Measurements from ENCODE around the gene TEKT5.
"Not testable (repeated sequence)": the region's sequence is repeated elsewhere in the genome, so short reads cannot be mapped to it uniquely, and the experiment has no call there.

TEKT5 gene

DNA sequence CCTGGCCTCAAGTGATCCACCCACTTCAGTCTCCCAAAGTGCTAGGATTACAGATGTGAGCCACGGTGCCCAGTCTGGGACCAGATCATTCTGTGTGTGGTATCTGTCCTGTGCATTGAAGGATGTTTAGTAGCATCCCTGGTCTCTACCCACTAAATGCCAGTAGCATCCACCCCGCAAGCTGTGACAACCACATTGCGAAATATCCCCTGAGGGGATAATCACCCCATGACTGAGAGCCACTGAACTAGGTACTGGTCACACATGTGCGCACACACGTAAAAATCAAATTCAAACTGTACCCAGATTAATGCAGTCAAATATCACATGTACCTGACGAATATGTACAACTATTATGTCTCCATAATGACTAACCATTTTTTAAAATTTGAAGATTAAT is 35.8 kb downstream of the TEKT5 start:
- DNase-seq (ENCODE audit: low spot score): no peak

GRCh38 chr16:10657925-10658324 is 36.8 kb downstream of the TEKT5 start:
- DNase-seq (ENCODE audit: low spot score): no peak

GRCh38 chr16:10656618-10657017 is 38.1 kb downstream of the TEKT5 start:
- no peak for DNase-seq (ENCODE audit: low spot score)

DNA sequence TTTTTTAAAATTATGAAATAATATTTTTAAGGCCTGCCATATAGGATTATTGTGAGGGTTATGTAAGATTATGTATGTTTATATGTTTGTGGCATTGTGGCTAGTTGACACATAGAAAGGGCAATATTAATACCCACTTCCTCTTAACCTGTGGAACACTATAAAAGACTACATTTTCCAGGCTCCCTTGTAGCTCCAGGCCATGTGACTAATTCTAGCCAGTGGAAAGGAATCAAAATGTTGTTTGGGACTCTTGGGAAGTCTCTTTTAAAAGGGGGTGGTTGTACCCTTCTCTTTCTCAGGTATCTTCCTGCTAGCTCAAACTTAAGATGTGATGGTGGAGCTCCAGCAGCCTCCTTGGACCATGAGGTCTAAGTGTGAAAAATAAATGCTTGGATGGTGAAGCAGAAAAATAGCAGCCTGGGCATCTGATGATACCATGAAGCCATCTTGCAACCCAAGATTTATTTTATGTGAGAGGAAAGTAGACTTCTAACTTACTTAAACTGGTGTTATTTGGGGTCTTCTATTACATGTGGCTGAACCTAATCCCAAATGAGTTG is 39.2 kb downstream of the TEKT5 start:
- DNase-seq (ENCODE audit: low spot score): no peak

- no peak for DNase-seq (ENCODE audit: low spot score)
These were observed 39.9 kb downstream of the TEKT5 start for GRCh38 chr16:10654592-10655414.

DNA sequence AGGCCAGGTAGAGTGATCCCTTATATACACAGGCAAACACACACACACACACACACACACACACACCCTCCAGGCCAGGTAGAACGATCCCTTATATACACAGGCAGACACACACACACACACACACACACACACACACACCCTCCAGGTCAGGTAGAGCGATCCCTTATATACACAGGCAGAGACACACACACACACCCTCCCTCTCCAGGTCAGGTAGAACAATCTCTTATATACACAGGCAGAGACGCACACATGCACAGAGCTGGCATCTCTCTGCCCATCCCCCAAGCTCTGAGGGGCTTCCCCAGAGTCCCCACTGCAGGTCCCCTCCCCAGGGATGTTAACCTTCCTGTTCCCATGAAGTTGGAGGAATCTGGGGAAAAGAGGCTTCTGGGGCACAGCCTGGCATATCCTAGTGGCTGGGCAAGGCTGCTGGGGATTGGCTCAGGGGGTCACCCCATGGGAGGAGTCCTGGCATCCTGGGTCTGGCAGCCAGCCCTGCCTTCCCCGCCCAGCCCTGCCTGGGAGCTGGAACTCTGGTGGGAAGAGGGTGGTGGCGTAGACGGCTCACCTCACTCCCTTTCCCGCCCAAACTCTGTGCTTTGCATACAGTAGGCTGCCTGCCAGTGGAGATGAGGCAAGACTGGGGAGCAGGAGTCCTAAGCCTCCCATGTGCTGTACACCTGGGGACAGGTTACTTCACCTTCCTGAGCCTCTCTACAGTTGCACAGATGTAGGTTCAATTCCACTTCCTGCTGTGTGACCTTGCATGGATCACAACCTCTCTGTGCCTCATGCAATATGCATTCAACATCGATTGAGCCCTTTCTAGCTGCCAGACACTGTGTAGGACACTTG is 41.8 kb downstream of the TEKT5 start:
- no peak for DNase-seq (ENCODE audit: low spot score)

DNA sequence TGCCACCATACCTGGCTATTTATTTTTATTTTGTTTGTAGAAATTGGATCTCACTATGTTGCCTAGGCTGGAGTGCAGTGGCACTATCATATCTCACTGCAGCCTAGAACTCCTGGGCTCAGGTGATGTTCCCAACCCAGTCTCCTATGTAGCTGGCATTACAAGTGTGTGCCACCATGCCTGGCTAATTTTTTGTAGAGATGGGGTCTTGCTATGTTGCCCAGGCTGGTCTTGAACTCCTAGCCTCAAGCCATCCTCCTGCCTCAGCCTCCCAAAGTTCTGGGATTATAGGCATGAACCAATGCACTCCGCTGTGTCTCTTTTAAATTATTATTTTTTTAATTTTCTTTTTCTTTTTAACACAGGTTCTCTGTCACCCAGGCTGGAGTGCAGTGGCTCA is 45.6 kb downstream of the TEKT5 start:
- not testable (repeated sequence) for DNase-seq (ENCODE audit: low spot score)

GRCh38 chr16:10647721-10648296 is 46.9 kb downstream of the TEKT5 start:
- no peak for DNase-seq (ENCODE audit: low spot score)

GRCh38 chr16:10647264-10647720 is 47.4 kb downstream of the TEKT5 start:
- DNase-seq (ENCODE audit: low spot score): no peak

- no peak for DNase-seq (ENCODE audit: low spot score)
These were observed 48.0 kb downstream of the TEKT5 start for GRCh38 chr16:10646581-10647263.

DNA sequence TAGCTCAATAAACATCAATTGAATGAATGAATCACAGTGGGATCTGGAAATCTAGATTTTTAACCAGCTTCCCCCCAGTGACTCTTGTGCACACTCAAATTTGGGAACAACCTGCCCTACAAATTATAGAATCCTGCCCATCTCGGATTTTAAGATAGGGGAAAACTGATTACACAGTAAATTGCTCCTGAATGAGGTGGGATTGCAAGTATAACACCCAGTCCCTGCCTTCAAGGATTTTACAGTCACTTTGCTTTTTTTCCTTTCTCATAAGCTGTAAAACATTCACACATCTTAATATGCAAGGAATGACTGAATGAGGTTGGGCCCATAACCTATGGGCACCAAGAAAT is 48.5 kb downstream of the TEKT5 start:
- no peak for DNase-seq (ENCODE audit: low spot score)

DNA sequence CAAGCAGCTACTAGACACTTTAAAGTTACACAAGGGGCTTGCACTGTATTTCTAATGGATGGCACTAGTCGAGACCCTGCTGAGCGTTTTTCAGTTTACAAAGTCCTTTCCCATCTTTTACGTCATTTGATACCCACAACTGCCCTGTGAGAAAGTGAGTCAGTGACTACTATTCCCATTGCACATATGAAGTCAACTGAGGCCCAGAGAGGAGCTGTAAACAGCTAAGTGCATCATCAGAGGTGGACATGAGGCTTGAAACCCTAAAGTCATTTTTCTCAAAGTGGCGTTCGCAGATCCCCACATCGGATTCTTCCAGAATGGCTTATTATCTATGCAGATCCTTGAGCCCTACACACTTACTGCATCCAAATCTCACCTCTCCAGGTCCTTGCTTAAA is 50.6 kb downstream of the TEKT5 start:
- no peak for DNase-seq (ENCODE audit: low spot score)

GRCh38 chr16:10642964-10643363 is 51.8 kb downstream of the TEKT5 start:
- no peak for DNase-seq (ENCODE audit: low spot score)

DNA sequence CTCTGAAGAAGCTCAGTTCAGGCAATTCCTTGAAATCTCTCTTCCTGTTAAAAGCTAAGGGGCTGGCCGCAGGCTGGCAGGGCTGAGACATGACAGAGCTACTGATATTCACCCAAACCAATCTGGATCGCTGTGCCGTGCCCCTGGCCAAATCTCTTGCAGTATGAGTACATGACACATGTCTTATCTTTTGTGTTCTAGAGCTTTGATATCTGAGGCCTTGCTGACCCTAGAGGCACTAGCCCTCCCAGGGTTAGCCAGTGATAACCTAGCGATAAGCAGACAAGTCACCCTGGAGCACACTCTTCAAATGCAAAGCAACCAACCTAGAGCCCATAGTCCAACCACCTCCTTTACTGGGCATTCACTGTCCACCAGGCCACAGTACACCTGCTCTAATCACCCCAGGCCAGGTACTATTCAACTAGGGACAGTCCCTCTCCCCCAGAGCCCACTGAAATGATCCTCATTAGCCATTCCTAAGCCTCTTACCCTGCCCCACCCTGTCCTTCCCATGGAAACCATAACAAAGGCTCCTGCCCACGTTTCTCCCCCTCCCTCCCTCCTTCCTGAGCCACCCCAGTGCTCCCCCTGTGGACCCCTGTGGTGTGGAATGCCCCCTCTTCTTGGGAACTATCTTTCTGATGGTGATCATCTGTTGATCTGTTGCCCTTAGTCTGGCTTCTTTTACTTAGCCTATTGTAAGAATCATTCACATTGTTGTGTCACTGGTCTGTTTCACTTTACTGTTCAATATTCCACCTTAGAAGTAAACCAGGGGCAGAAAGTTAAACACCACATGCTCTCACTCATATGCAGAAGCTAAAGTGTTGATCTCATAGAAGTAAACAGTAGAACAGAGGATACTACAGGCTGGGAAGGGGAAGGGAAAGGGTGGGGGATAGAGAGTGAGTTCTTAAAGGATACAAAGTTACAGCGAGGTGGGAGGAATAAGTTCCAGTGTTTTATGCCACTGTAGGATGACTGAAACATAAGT is 52.5 kb downstream of the TEKT5 start:
- no peak for DNase-seq (ENCODE audit: low spot score)

DNA sequence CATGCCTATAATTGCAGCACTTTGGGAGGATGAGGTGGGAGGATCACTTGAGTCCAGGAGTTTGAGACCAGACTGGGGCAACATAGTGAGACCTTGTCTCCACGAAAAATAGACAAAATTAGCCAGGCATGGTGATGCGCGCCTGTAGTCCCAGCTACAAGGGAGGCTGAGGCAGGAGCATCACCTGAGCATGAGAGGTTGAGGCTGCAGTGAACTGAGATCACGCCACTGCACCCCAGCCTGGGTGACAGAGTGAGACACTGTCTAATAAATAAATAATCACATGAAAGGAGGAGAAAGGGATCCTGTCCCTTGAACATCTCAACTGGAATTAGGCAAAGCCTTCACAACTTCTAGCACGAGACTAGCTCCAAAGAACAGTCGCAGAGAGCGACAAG is 53.2 kb downstream of the TEKT5 start:
- no peak for DNase-seq (ENCODE audit: low spot score)

DNA sequence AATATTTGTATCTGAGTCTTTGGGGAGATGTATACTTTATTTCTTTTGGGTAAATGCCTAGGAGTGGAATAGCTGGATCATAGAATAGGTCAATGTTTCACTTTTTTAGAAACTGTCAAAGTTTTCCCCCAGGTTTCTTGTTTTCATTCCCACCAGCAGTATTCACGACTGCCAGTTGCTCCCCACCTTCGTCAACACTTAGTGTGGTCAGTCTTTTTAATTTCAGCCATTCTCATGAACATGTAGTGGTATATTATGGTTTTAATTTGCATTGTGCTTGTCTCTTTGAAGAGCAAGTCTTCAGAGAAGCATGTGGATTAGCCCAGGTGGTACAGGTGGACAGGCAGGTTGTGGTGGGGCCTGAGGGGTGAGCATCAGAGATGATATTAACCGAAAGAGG is 53.8 kb downstream of the TEKT5 start:
- DNase-seq (ENCODE audit: low spot score): no peak

GRCh38 chr16:10638101-10638500 is 56.6 kb downstream of the TEKT5 start:
- no peak for DNase-seq (ENCODE audit: low spot score)

- DNase-seq (ENCODE audit: low spot score): no peak
These were observed 57.2 kb downstream of the TEKT5 start for GRCh38 chr16:10637337-10638037.

GRCh38 chr16:10635365-10636021 is 59.2 kb downstream of the TEKT5 start:
- no peak for DNase-seq (ENCODE audit: low spot score)

GRCh38 chr16:10633429-10633828 is 61.3 kb downstream of the TEKT5 start:
- not testable (repeated sequence) for DNase-seq (ENCODE audit: low spot score)

Data from RKO (cell line).